CD4-positive, alpha-beta memory T cell (primary cell): ENCODE measurements around the gene SLCO1B3. TPM values are rescaled to one million over a fixed set of nuclear protein-coding genes. Genes with fewer than 3 reads are reported as not detected.

Experiments
- CTCF ChIA-PET: fragments of 350-600 bp; sonication (Branson Sonifier 250); formaldehyde crosslinking; loops from one replicate; lab custom pipeline; 2021; ENCODE audit warnings: inconsistent platforms; ENCODE audit not compliant: partially characterized antibody; lab: Charles Lee
- POLR2A ChIA-PET: fragments of 350-600 bp; sonication (Branson Sonifier 250); formaldehyde crosslinking; loops from one replicate; lab custom pipeline; 2021; ENCODE audit not compliant: partially characterized antibody; lab: Charles Lee
- DNase-seq, 5 donors: peaks; one replicate each; pipeline versions ENCODE4 v3.0.0 to v3.0.0-alpha.2; 2020 to 2022; ENCODE audit warnings: mixed read lengths in 1 of 5
- H3K27ac ChIP-seq: one replicate; pipeline ENCODE4 v1.7.0; 2013; ENCODE audit warnings: low read depth, low read length
- H3K27me3 ChIP-seq: 2 replicates; pipeline ENCODE4 v1.7.0; 2013; ENCODE audit warnings: mild to moderate bottlenecking, low read length, moderate library complexity; ENCODE audit not compliant: insufficient read depth
- H3K36me3 ChIP-seq: 2 replicates; pipeline ENCODE4 v1.7.0; 2013; ENCODE audit warnings: mild to moderate bottlenecking, low read length, moderate library complexity; ENCODE audit not compliant: insufficient read depth
- H3K4me1 ChIP-seq: 2 replicates; pipeline ENCODE4 v1.7.0; 2013; ENCODE audit warnings: mild to moderate bottlenecking, low read length, moderate library complexity; ENCODE audit not compliant: insufficient read depth
- H3K4me3 ChIP-seq, 2 donors: one replicate each; pipeline ENCODE4 v1.7.0; 2013; ENCODE audit warnings: low read length in 2 of 2, mild to moderate bottlenecking in 1 of 2
- H3K9me3 ChIP-seq, 2 donors: one replicate each; pipeline ENCODE4 v1.7.0; 2013; ENCODE audit warnings: low read length in 2 of 2, control low read depth in 1 of 2; ENCODE audit not compliant: control insufficient read depth in 1 of 2
- H3K27ac Mint-ChIP-seq, 7 donors: one replicate each; pipeline ENCODE4 v1.8.0; 2020 to 2021; ENCODE audit warnings: mixed read lengths in 7 of 7, mild to moderate bottlenecking in 6 of 7, inconsistent platforms in 3 of 7, moderate library complexity in 3 of 7
- H3K27me3 Mint-ChIP-seq, 2 donors: one replicate each; pipeline ENCODE4 v1.8.0; 2020 to 2021; ENCODE audit warnings: mixed read lengths in 2 of 2
- H3K36me3 Mint-ChIP-seq, 2 donors: one replicate each; pipeline ENCODE4 v1.8.0; 2020 to 2021; ENCODE audit warnings: mixed read lengths in 2 of 2, inconsistent platforms in 1 of 2, mild to moderate bottlenecking in 1 of 2
- H3K4me1 Mint-ChIP-seq, 4 donors: one replicate each; pipeline ENCODE4 v1.8.0; 2020 to 2021; ENCODE audit warnings: mixed read lengths in 4 of 4, mild to moderate bottlenecking in 1 of 4
- H3K4me3 Mint-ChIP-seq, 8 donors: one replicate each; pipeline ENCODE4 v1.8.0; 2020 to 2021; ENCODE audit warnings: mixed read lengths in 8 of 8, mild to moderate bottlenecking in 7 of 8, moderate library complexity in 6 of 8, inconsistent platforms in 3 of 8
- H3K9me3 Mint-ChIP-seq, 8 donors: one replicate each; pipeline ENCODE4 v1.8.0; 2020 to 2021; ENCODE audit warnings: mixed read lengths in 8 of 8, mild to moderate bottlenecking in 5 of 8, inconsistent platforms in 3 of 8, moderate library complexity in 1 of 8
- intact Hi-C: fragments of 100-400 bp; cut with micrococcal nuclease; formaldehyde crosslinking; loops from one replicate; pipeline ENCODE4 v1.15.1; 2023
- polyA plus RNA-seq, 2 donors: library from polyadenylated mRNA; unstranded; fragments of 300-500 nt; fragmentation: Illumina TruSeq; gene quantifications; one replicate each; pipeline ENCODE4 v1.2.3, GENCODE V29; 2021
- total RNA-seq, 2 experiments: library from RNA; stranded (reverse); gene quantifications; one replicate each; pipeline ENCODE4 v1.2.3, GENCODE V29; 2021

SLCO1B3 gene
- total and polyA plus RNA-seq, 4 experiments from 2014 or later: not detected

GRCh38 chr12:20822925-20823324, 12.4 kb downstream of the SLCO1B3 start:
- Mint-ChIP-seq H3K27me3 (no peaks in the 10 kb centered on the region), H3K27ac (no peak overlapping the region), H3K36me3 (no peaks in the 10 kb centered on the region), H3K4me3 (no peak overlapping the region), H3K4me1 (no peaks in the 10 kb centered on the region), H3K9me3 (peaks cover 0 to 12% (median 0%) of the 10 kb centered on the region in 8 donors)
- Histone ChIP-seq H3K27me3 (no peaks in the 10 kb centered on the region), H3K9me3 (no peaks in the 10 kb centered on the region), H3K4me3 (no peak overlapping the region), H3K27ac (no peak overlapping the region), H3K4me1 (no peaks in the 10 kb centered on the region), H3K36me3 (no peaks in the 10 kb centered on the region)
- CTCF ChIA-PET: no interaction called here
- intact Hi-C loops: no loop called here
- POLR2A ChIA-PET: no interaction called here
- DNase-seq: no peak

GRCh38 chr12:20829919-20830318, 19.4 kb downstream of the SLCO1B3 start:
- ChIA-PET POLR2A (no interaction called here), CTCF (no interaction called here)
- Histone ChIP-seq H3K9me3 (no peaks in the 10 kb centered on the region), H3K27ac (no peak overlapping the region), H3K4me1 (no peaks in the 10 kb centered on the region), H3K36me3 (no peaks in the 10 kb centered on the region), H3K4me3 (no peak overlapping the region), H3K27me3 (no peaks in the 10 kb centered on the region)
- intact Hi-C loops: no loop called here
- no peak for DNase-seq
- H3K4me1 Mint-ChIP-seq: no peaks in the 10 kb centered on the region
- H3K27ac Mint-ChIP-seq: no peak overlapping the region
- H3K27me3 Mint-ChIP-seq: no peaks in the 10 kb centered on the region
- H3K9me3 Mint-ChIP-seq: peaks cover 0 to 3% (median 0%) of the 10 kb centered on the region in 8 donors
- no peaks in the 10 kb centered on the region for H3K36me3 Mint-ChIP-seq
- H3K4me3 Mint-ChIP-seq: no peak overlapping the region

- intact Hi-C loops: no loop called here
- no peaks in the 10 kb centered on the region for H3K4me1 Mint-ChIP-seq
- ChIA-PET CTCF (no interaction called here), POLR2A (no interaction called here)
- no peaks in the 10 kb centered on the region for H3K36me3 ChIP-seq
- H3K9me3 ChIP-seq: no peaks in the 10 kb centered on the region
- no peaks in the 10 kb centered on the region for H3K27me3 ChIP-seq
- no peaks in the 10 kb centered on the region for H3K27me3 Mint-ChIP-seq
- no peak overlapping the region for H3K27ac Mint-ChIP-seq
- H3K4me3 ChIP-seq: no peak overlapping the region
- no peaks in the 10 kb centered on the region for H3K4me1 ChIP-seq
- no peak overlapping the region for H3K27ac ChIP-seq
- peaks cover 0 to 4% (median 1%) of the 10 kb centered on the region in 8 donors for H3K9me3 Mint-ChIP-seq
- no peak overlapping the region for H3K4me3 Mint-ChIP-seq
- no peak for DNase-seq
- H3K36me3 Mint-ChIP-seq: no peaks in the 10 kb centered on the region
These were observed 20.0 kb downstream of the SLCO1B3 start for GRCh38 chr12:20830456-20830855.

GRCh38 chr12:20832911-20833310, 22.4 kb downstream of the SLCO1B3 start:
- Mint-ChIP-seq H3K4me1 (no peaks in the 10 kb centered on the region), H3K36me3 (no peaks in the 10 kb centered on the region), H3K9me3 (peaks cover 0 to 4% (median 1%) of the 10 kb centered on the region in 8 donors), H3K27ac (no peak overlapping the region), H3K4me3 (no peak overlapping the region), H3K27me3 (no peaks in the 10 kb centered on the region)
- Histone ChIP-seq H3K27me3 (no peaks in the 10 kb centered on the region), H3K27ac (no peak overlapping the region), H3K4me1 (no peaks in the 10 kb centered on the region), H3K9me3 (no peaks in the 10 kb centered on the region), H3K4me3 (no peak overlapping the region), H3K36me3 (no peaks in the 10 kb centered on the region)
- CTCF ChIA-PET: no interaction called here
- intact Hi-C loops: no loop called here
- DNase-seq: no peak
- POLR2A ChIA-PET: no interaction called here

- no peak for DNase-seq
- POLR2A ChIA-PET: no interaction called here
These were observed 42.1 kb downstream of the SLCO1B3 start for GRCh38 chr12:20852649-20853048.

GRCh38 chr12:20863056-20863455, 52.6 kb downstream of the SLCO1B3 start:
- H3K4me3 ChIP-seq: no peak overlapping the region
- Mint-ChIP-seq H3K4me3 (no peak overlapping the region), H3K4me1 (no peaks in the 10 kb centered on the region), H3K9me3 (no peaks in the 10 kb centered on the region), H3K36me3 (no peaks in the 10 kb centered on the region), H3K27ac (no peak overlapping the region), H3K27me3 (no peaks in the 10 kb centered on the region)
- no peaks in the 10 kb centered on the region for H3K27me3 ChIP-seq
- H3K36me3 ChIP-seq: no peaks in the 10 kb centered on the region
- POLR2A ChIA-PET: no interaction called here
- H3K27ac ChIP-seq: no peak overlapping the region
- no peak for DNase-seq
- no peaks in the 10 kb centered on the region for H3K9me3 ChIP-seq
- intact Hi-C loops: no loop called here
- no peaks in the 10 kb centered on the region for H3K4me1 ChIP-seq
- CTCF ChIA-PET: no interaction called here

More at GRCh38 chr12:20852649-20853048, 42.1 kb downstream of the SLCO1B3 start:
- CTCF ChIA-PET: no interaction called here
- Mint-ChIP-seq H3K4me3 (no peak overlapping the region), H3K36me3 (no peaks in the 10 kb centered on the region), H3K27ac (no peak overlapping the region), H3K27me3 (no peaks in the 10 kb centered on the region), H3K9me3 (peaks cover 0 to 6% (median 5%) of the 10 kb centered on the region in 8 donors), H3K4me1 (no peaks in the 10 kb centered on the region)
- Histone ChIP-seq H3K9me3 (no peaks in the 10 kb centered on the region), H3K36me3 (no peaks in the 10 kb centered on the region), H3K4me3 (no peak overlapping the region), H3K27me3 (no peaks in the 10 kb centered on the region), H3K27ac (no peak overlapping the region), H3K4me1 (no peaks in the 10 kb centered on the region)
- intact Hi-C loops: no loop called here

GRCh38 chr12:20865873-20866272, 55.4 kb downstream of the SLCO1B3 start:
- H3K27me3 ChIP-seq: no peaks in the 10 kb centered on the region
- no peak overlapping the region for H3K27ac ChIP-seq
- intact Hi-C loops: no loop called here
- H3K36me3 Mint-ChIP-seq: no peaks in the 10 kb centered on the region
- no peaks in the 10 kb centered on the region for H3K9me3 Mint-ChIP-seq
- H3K36me3 ChIP-seq: no peaks in the 10 kb centered on the region
- H3K4me1 ChIP-seq: no peaks in the 10 kb centered on the region
- no peak overlapping the region for H3K4me3 ChIP-seq
- DNase-seq: no peak
- H3K9me3 ChIP-seq: no peaks in the 10 kb centered on the region
- ChIA-PET CTCF (no interaction called here), POLR2A (no interaction called here)
- no peaks in the 10 kb centered on the region for H3K4me1 Mint-ChIP-seq
- H3K27me3 Mint-ChIP-seq: no peaks in the 10 kb centered on the region
- H3K27ac Mint-ChIP-seq: no peak overlapping the region
- no peak overlapping the region for H3K4me3 Mint-ChIP-seq

- Mint-ChIP-seq H3K27ac (no peak overlapping the region), H3K36me3 (no peaks in the 10 kb centered on the region), H3K27me3 (no peaks in the 10 kb centered on the region), H3K9me3 (peaks cover 0 to 4% (median 0%) of the 10 kb centered on the region in 8 donors), H3K4me1 (no peaks in the 10 kb centered on the region), H3K4me3 (no peak overlapping the region)
- Histone ChIP-seq H3K27me3 (no peaks in the 10 kb centered on the region), H3K27ac (no peak overlapping the region), H3K4me1 (no peaks in the 10 kb centered on the region), H3K4me3 (no peak overlapping the region), H3K9me3 (no peaks in the 10 kb centered on the region), H3K36me3 (no peaks in the 10 kb centered on the region)
- intact Hi-C loops: no loop called here
- CTCF ChIA-PET: no interaction called here
- POLR2A ChIA-PET: no interaction called here
- DNase-seq: no peak
These were observed 57.8 kb downstream of the SLCO1B3 start for GRCh38 chr12:20868277-20868676.
